Testis (tissue), 3 donors: ENCODE data around the gene RPTOR. TPM values are rescaled to one million over a fixed set of nuclear protein-coding genes. Genes with fewer than 3 reads are reported as not detected.

ENCODE experiments used
- DNase-seq: peaks from one replicate; pipeline ENCODE4 v3.0.0-alpha.2; 2019
- H3K27ac ChIP-seq, 2 donors: fragments of 200-600 bp; sonication (generic); one replicate each; pipeline ENCODE4 v1.5.1; 2019
- H3K27me3 ChIP-seq: fragments of 200-600 bp; sonication (generic); one replicate; pipeline ENCODE4 v1.5.1; 2019
- H3K36me3 ChIP-seq: fragments of 200-600 bp; sonication (generic); one replicate; pipeline ENCODE4 v1.5.1; 2017; ENCODE audit warnings: low read depth; ENCODE audit errors: missing control alignments
- H3K4me1 ChIP-seq: fragments of 200-600 bp; sonication (generic); one replicate; pipeline ENCODE4 v1.5.1; 2019
- H3K4me3 ChIP-seq, 2 donors: fragments of 200-600 bp; sonication (generic); one replicate each; pipeline ENCODE4 v1.5.1; 2017 to 2019
- H3K9me3 ChIP-seq: fragments of 200-600 bp; sonication (generic); one replicate; pipeline ENCODE4 v1.5.1; 2017
- POLR2A ChIP-seq: fragments of 450-650 bp; IDR thresholded peaks from one replicate; pipeline ENCODE4 v1.6.1; 2017; ENCODE audit warnings: antibody characterized with exemption, mild to moderate bottlenecking, moderate library complexity
- WGBS, 2 donors: methylation state at CpG; one replicate each; pipeline ENCODE4 v1.1.5; 2018; 5-methylcytosine and 5-hydroxymethylcytosine counted together
- intact Hi-C: fragments of 100-400 bp; cut with DNase I; formaldehyde crosslinking; loops from one replicate; pipeline ENCODE4 v1.15.1; 2023; ENCODE audit warnings: low total_unique reads
- polyA plus RNA-seq: library from polyadenylated mRNA; stranded (reverse); fragments of 350-450 nt; fragmentation: Illumina TruSeq; extraction: RNeasy Lipid Tissue Mini Kit (QIAGEN cat#74804); gene quantifications from one replicate; pipeline ENCODE4 v1.2.3, GENCODE V29; 2014; ENCODE audit warnings: low read depth, low replicate concordance; ENCODE audit not compliant: insufficient read depth
- total RNA-seq, 2 donors: library from RNA; depleted of rRNA; stranded (reverse); fragments of >200 nt; gene quantifications; one replicate each; pipeline ENCODE4 v1.2.3, GENCODE V29; 2016
- TF ChIP-seq, protein P1 (sequence below), 3 experiments: fragments of 450-650 bp in 2 of 3; fragments of 200-600 bp in 1 of 3; sonication (generic) in 1 of 3; IDR thresholded peaks; one replicate each; pipeline ENCODE4 v1.5.1; 2016 to 2019; ENCODE audit warnings: antibody characterized with exemption in 3 of 3, mild to moderate bottlenecking in 2 of 3, moderate library complexity in 1 of 3

Gene RPTOR
- total and polyA plus RNA-seq, 3 donors from 2014 or later = 21.8 to 68.3 (median 56.6) TPM

GRCh38 chr17:80807882-80808281 lies 263.2 kb downstream of the RPTOR start:
- Histone ChIP-seq H3K27ac (no peak overlapping the region), H3K4me3 (no peak overlapping the region), H3K4me1 (no peaks in the 10 kb centered on the region), H3K27me3 (no peaks in the 10 kb centered on the region), H3K9me3 (no peaks in the 10 kb centered on the region), H3K36me3 (no peaks in the 10 kb centered on the region)
- TF ChIP-seq POLR2A = no peak
- DNase-seq = no peak
- 83 to 100% methylated on average over 1 of the region's 1 CpG for WGBS, 2 donors
- intact Hi-C loops = no loop called here

GRCh38 chr17:80811181-80812105 lies 266.8 kb downstream of the RPTOR start:
- TF ChIP-seq, protein P1, sequence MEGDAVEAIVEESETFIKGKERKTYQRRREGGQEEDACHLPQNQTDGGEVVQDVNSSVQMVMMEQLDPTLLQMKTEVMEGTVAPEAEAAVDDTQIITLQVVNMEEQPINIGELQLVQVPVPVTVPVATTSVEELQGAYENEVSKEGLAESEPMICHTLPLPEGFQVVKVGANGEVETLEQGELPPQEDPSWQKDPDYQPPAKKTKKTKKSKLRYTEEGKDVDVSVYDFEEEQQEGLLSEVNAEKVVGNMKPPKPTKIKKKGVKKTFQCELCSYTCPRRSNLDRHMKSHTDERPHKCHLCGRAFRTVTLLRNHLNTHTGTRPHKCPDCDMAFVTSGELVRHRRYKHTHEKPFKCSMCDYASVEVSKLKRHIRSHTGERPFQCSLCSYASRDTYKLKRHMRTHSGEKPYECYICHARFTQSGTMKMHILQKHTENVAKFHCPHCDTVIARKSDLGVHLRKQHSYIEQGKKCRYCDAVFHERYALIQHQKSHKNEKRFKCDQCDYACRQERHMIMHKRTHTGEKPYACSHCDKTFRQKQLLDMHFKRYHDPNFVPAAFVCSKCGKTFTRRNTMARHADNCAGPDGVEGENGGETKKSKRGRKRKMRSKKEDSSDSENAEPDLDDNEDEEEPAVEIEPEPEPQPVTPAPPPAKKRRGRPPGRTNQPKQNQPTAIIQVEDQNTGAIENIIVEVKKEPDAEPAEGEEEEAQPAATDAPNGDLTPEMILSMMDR (IDR thresholded peaks at IDR 0.05) = no peak
- TF ChIP-seq POLR2A = no peak
- Histone ChIP-seq H3K4me1 (no peaks in the 10 kb centered on the region), H3K27me3 (no peaks in the 10 kb centered on the region), H3K27ac (no peak overlapping the region), H3K36me3 (no peaks in the 10 kb centered on the region), H3K4me3 (no peak overlapping the region), H3K9me3 (no peaks in the 10 kb centered on the region)
- no peak for DNase-seq
- WGBS, 2 donors = 87 to 90% methylated on average over 21 of the region's 21 CpGs
- intact Hi-C loops = no loop called here

DNA sequence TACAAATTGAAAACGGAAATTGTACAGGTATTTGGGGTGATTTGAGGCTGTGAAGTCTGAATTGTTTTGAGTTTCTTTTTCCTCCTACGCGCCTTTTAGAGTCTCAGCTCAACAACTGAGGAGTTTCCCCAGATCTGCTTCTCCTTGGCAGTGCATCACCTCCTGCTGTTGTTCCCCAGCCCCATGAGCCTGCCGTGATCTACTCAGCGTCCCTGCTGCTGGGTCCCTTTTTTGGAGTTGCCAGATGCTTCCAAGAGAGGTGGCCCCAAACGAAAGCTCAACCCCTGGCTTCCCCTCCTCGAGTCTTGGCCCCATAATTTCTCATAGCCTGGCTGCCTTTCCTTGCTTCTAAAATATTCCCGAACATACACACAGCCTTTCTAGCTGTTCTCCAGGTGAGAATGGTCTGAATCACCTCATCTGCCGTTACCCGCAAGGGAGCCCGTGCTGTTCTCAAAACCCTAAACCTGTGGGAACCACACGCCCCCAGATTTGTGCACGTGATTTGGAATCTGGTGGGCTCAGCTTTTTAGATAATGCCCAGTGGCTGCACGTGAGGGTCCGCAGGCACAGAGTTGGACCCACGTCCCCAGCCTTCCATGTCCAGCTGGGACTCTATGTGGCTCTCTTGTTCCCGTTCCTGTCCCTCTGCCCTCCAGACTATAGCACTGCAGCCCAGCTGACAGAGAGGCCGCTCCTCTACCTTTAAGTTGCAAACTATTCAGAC lies 267.9 kb downstream of the RPTOR start:
- TF ChIP-seq, protein P1 (IDR thresholded peaks at IDR 0.05) = no peak
- no peak for TF ChIP-seq POLR2A
- Histone ChIP-seq H3K27me3 (no peaks in the 10 kb centered on the region), H3K4me1 (no peaks in the 10 kb centered on the region), H3K27ac (no peak overlapping the region), H3K36me3 (no peaks in the 10 kb centered on the region), H3K4me3 (no peak overlapping the region), H3K9me3 (no peaks in the 10 kb centered on the region)
- DNase-seq = no peak
- WGBS, 2 donors = 91 to 94% methylated on average over 18 of the region's 18 CpGs
- intact Hi-C loops = no loop called here

GRCh38 chr17:80813318-80813717 lies 268.7 kb downstream of the RPTOR start:
- Histone ChIP-seq H3K27ac (no peak overlapping the region), H3K9me3 (no peaks in the 10 kb centered on the region), H3K27me3 (no peaks in the 10 kb centered on the region), H3K4me3 (no peak overlapping the region), H3K4me1 (no peaks in the 10 kb centered on the region), H3K36me3 (no peaks in the 10 kb centered on the region)
- no peak for DNase-seq
- TF ChIP-seq, protein P1 (IDR thresholded peaks at IDR 0.05) = no peak
- TF ChIP-seq POLR2A = no peak
- WGBS, 2 donors = 93% methylated on average over 5 of the region's 5 CpGs
- intact Hi-C loops = no loop called here

DNA sequence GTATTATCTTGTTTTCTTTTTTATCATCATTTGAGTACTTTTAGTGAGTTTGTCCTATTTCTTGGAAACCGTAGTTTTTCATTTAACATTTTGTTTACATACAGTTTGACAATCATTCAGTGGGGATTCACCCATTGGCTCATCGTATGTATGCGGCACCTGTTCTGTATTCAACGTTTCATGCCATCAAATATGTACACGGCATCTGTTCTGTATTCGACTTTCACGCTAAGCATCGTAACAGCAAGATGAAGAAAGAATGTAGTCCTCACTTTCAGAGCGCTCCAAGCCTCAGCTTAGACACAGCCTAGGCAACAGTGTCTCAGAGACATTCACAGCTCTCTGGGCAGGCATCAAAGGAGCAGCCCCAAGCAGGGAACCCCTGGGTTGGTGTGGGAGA lies 269.9 kb downstream of the RPTOR start:
- Histone ChIP-seq H3K36me3 (no peaks in the 10 kb centered on the region), H3K9me3 (no peaks in the 10 kb centered on the region), H3K4me1 (no peaks in the 10 kb centered on the region), H3K4me3 (no peak overlapping the region), H3K27me3 (no peaks in the 10 kb centered on the region), H3K27ac (no peak overlapping the region)
- TF ChIP-seq, protein P1 (IDR thresholded peaks at IDR 0.05) = no peak
- TF ChIP-seq POLR2A = no peak
- intact Hi-C loops = no loop called here
- DNase-seq = no peak
- 90 to 95% methylated on average over 9 of the region's 9 CpGs for WGBS, 2 donors
